Stimulated activated CD8-positive, alpha-beta memory T cell treated with anti-CD3 and anti-CD28 coated beads, Interleukin-15, amount 100 ng/mL, for 24 hours (primary cell): ENCODE data around the gene FBLN1.
"Not testable (repeated sequence)": the region's sequence is repeated elsewhere in the genome, so short reads cannot be mapped to it uniquely, and the experiment has no call there.

ENCODE experiments used
- DNase-seq: peaks from one replicate; pipeline ENCODE4 v3.0.0-alpha.2; 2020; ENCODE audit warnings: low read depth

The FBLN1 gene

DNA sequence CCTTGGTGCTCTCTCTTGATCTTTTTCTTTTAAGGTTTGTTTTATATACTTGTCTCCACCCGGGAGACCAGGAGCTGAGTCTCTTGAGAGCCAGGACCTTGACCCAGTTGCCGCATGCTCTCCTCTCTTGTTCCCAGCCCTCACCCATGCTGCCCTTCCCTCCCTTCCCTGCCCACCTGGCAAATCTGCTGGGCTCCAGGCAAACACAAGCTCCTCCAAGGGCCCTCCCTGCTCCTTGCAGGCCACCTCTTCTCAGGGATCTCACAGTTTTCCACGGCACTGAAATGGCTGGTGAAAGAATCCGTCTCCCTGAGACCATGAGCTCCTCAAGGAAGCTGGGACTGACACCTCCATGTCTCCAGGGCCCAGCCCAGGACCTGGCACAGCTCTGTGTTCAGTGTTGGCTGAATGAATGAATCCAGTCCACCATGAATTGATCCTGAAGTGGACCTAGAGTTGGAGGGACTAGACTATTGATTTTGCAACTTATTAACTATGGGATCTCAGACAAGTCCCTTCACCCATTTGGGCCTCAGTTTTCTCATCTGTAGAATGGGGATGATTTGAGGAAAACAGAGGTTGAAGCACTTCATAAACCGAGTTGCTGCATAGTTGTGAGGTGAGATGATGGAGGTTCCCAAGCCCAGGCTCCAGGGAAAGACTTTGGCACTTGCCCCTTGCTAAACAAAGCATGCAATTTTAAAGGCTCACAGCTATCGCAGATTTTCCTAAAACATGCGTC, 25.1 kb upstream of the FBLN1 start:
- DNase-seq, result no peak

DNA sequence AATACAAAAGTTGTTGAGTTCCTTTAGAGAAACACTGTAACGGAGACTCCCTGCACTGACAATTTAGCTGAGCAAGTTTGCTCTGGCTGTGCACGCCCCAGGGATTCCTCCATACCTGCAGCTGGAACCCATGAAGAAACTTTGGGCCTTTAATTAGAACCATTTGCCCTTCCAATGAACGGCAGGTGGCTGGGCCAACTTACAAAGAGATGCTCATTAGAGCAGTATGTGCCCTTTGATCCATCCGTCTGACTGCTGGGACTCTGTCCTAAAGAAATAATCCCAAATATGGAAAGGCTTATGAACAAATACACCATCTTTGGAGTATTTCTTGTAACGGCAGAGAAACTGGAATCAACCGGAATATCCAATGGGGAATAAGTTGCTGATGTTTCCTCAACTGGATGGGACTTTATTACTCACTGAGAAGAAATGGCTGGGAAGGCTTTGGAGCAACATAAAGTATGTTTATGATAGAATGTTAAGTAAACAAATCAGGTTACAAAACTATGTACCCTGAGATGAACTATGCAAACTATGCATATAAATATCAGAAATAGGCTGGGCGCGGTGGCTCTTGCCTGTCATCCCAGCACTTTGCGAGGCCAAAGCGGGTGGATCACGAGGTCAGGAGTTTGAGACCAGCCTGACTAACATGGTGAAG, 24.4 kb upstream of the FBLN1 start:
- no peak for DNase-seq

GRCh38 chr22:45480717-45481116, 22.0 kb upstream of the FBLN1 start:
- no peak for DNase-seq

- DNase-seq, result no peak
Measured at GRCh38 chr22:45481661-45482060, 21.0 kb upstream of the FBLN1 start.

GRCh38 chr22:45482169-45482568, 20.5 kb upstream of the FBLN1 start:
- DNase-seq, result no peak

- no peak for DNase-seq
Measured at GRCh38 chr22:45483319-45483718, 19.4 kb upstream of the FBLN1 start.

DNA sequence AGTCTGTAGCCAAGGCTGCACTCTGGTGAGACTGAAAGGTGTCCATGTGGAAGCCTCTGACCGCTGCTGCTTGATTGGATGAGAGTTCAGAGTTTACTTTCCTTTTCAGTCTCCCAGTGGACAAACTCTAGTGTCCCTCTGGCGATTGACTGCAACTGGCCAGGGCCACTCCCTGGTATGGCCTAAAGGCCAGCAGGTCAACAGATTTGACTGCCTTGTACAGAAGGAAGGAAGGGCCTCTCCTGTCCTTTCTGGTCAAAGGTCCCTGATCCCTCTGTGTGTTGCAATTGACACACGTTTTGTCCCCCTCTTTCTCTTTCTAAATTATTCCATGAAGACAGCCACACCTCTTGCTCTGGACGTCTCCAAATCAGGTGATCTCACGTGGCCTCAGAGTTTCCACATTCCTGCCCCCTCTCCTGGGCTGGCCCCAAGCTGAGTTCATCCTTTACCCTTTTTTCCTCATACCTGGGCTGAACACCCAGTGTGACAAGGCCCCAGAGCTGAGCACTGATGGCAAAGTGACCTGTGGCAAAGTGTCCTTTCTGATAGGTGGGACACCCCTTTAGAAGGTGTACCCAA, 18.7 kb upstream of the FBLN1 start:
- DNase-seq, result no peak

DNA sequence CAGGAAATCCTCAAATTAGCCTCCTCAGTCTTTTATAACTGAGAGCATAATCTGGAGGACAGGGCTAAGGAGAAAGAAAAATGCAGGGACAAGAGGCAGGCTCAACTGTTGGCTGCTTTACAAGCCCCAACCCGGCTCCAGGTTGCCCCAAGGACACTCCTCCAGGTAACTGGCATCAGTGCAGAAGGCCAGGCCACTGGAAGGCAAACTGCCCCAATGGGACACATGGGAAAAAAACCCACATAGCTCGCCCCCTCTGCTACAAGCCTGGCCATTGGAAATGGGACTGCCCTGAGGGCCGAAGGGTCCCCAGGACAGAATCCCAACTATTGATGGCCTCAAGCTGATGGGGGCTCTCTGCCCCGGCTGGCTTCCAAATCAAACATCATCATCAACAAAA, 17.9 kb upstream of the FBLN1 start:
- no peak for DNase-seq

DNA sequence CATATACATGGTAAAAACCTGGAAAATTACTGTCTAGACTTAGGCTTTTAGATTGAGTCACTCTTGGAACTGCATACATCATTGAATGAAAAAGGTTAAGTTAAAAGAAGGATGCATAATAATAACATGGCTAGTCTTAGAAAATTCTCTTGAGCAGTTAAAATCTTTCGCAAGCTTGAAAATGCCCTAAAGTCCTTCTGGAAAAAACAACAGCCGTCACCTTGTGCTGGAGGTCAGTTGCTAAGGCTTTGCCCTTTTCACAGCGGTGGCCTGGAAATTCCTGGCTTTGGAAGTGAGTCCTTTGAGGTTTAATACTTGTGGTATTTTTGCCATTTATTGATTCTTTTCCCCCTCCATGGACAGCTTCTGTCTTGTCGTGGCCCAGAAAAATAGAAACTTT, 17.4 kb upstream of the FBLN1 start:
- no peak for DNase-seq

DNA sequence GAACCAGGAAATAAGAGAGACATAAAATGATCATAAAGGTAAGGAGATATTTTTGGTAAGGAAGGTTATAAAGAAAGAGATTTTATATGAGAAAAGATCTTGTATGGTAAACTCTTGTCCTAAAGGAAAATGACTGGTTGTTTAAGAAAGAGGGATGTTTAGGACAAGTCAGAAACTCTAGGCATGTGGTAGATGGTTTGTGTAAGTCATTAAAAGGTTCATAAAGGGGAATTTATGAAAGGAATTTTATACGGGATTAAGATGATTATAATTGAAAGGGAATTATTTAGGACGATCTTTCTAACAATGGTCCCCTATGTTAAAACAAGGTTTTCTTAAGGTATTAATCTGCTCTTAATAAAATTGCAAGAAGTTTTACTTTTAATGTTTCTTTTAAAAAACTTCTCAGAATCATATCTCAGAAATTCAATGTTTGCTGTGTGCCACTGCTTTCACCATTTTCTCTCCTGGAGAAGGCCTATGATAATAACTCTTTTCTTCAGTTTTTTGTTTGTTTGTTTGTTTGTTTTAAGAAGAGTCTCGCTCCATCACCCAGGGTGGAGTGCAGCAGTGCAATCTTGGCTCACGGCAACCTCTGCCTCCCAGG, 13.8 kb upstream of the FBLN1 start:
- DNase-seq, result no peak

GRCh38 chr22:45490836-45491235, 11.8 kb upstream of the FBLN1 start:
- DNase-seq, result no peak

DNA sequence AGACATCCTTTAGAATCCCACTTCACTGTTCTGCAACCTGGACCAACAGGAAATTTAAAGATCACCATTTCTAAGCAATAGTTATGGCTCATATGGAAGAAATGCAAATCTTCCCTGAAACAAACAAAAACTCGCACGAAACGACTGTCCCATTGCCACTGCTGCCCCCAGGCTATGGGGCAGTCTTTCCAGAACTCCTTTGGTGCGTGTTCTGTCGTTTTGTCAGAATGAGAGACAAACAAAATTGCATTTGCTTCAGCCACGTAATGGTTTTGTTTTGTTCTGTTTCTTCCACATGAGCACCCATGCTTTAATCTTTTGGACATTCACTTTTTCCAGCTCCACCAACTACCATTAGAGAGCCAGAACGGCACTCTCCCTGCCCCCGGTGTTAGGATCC, 10.8 kb upstream of the FBLN1 start:
- no peak for DNase-seq

DNA sequence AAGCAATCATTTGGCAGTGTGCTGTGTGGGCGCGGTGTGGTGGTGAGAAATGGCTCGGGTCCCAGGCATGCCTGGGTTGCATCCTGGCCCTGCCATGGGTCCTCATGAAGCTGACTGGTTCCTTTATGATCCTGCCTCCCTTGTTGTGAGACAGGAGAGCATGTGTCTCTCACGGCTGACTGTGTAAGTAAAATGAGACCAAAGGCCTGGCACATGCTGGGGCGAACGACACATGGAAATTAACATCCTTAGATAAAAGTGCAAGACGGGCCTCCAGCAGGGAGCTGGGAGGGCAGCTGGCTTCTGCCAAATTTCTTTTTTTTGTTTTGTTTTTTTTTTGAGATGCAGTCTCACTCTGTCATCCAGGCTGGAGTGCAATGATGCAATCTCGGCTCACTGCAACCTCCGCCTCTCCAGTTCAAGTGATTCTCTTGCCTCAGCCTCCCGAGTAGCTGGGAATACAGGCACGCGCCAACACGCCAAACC, 9.4 kb upstream of the FBLN1 start:
- DNase-seq, result no peak

- DNase-seq, result not testable (repeated sequence)
Measured at GRCh38 chr22:45494306-45494705, 8.4 kb upstream of the FBLN1 start.

DNA sequence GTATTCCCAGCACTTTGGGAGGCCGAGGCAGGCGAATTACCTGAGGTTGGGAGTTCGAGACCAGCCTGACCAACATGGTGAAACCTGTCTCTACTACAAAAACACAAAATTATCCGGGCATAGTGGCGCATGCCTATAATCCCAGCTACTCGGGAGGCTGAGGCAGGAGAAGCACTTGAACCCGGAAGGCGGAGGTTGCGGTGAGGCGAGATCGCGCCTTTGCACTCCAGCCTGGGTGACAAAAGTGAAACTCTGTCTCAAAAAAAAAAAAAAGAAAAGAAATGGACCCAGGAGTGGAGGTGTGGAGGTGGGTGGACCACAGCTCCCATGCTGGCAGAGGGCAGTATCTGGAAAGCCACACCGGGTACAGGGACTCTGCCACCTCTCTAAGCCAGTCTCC, 7.1 kb upstream of the FBLN1 start:
- DNase-seq, result not testable (repeated sequence)

- DNase-seq, result no peak
Measured at GRCh38 chr22:45496451-45496941, 6.2 kb upstream of the FBLN1 start.

GRCh38 chr22:45497351-45498145, 5.1 kb upstream of the FBLN1 start:
- no peak for DNase-seq

- no peak for DNase-seq
Measured at GRCh38 chr22:45499746-45500145, 2.9 kb upstream of the FBLN1 start.

DNA sequence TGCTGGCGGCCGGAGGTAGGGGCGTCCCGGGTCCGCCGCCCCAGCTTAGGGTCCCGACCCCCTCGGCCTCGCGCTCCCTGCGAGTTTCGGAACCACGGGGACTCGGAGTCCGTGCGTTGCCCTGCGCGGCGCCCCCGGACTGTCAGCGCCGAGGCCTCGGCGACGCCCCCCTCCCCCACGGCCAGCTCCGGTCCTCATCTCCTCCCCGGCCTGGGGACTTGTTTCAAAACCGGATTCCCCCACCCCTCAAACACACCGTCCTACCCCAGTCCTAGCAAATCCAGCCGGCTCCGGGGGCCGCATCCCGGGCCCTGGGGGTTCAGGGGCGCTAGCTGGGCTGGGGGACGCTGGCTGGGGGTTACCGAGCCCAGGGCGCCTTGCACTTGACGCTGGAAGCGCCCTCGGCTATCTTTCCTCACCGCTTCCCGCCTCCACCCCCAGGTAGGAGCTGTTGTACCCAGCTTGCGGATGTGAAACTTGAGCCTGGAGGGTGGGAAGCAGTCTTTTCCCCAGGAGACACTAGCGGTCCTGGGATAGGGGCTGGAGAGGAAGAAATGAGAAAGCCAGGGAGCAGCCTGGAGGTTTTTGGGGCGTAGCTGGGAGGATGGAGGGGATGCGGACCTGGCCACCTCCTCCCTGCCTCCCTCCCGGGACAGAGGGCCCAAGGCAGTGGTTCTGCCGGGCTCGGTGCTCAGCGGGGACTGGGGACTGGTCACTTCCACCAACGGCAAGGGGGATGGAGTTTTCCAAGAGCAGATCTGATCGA, 550 bp downstream of the FBLN1 start:
- no peak for DNase-seq

DNA sequence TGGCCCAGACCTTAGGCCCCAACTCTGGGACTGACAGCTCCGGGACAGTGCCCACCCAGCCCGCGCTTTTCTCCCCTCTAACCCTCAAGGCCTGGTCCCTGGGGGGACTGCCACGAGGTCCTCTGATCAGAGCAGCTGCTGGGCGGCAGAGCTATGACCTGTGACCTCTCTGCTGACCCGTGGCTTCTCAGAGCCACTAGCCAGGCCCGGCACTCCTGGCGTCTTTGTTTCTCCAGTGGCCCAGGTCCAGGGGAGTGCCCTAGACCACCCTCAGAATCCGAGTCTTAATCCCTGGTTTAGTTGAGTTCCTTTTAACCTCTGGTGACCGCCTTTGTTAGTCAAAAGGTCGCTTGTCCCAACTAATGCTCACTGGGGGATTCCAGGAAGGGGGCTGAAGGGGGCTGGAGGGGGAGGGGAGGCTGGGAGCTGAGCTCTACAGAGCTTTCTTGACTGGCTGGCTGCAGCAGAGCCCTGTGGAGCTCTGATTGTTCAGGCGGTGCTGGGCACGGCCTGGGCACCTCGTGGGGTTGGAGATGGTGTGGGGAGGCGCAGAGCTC, 1.2 kb downstream of the FBLN1 start:
- no peak for DNase-seq
